Fibroblast of lung (primary cell): Measurements from ENCODE around the gene ZSWIM4.

Experiments used
- CTCF ChIP-seq, 2 donors: IDR thresholded peaks in 1 of 2; conservative IDR thresholded peaks in 1 of 2; 1 replicate in 1 of 2; 2 replicates in 1 of 2; pipeline ENCODE4 v1.5.1; 2011 to 2012; ENCODE audit warnings: low read length in 2 of 2, control low read depth in 1 of 2, inconsistent platforms in 1 of 2, low read depth in 1 of 2, mild to moderate bottlenecking in 1 of 2
- EZH2 ChIP-seq: IDR thresholded peaks from 2 replicates; pipeline ENCODE4 v1.5.1; 2012; ENCODE audit warnings: low read length, control low read depth, mild to moderate bottlenecking; ENCODE audit errors: missing control alignments

DNA sequence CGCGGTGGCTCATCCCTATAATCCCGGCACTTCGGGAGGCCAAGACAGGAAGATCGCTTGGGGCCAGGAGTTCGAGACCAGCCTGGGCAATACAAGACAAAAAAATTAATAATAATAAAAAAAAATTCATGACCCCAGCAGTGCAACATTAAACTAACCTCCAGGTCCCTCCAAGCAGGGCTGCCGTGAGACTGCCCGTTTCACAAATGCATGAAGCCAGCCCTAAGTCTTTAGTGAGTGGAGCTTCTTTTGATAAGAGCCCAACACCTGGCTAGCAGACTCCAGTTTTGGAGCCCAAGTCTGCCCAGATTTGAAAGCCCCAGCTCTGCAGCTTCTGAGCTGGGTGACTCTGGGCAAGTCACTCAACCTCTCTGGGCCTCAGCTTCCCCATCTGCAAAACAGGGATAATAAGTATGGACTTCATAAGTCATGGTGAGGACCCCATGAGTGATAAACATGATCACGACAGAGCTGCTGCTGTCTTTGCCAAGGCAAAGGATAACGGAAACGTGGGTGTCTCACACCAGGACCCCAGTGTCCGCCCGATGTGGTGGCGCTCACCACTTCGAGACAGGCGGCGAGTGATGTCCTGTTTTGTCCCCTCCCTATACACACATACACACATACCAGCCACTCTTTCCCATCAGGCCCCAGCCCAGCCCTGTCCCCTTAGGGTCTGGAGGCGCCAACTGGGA lies 43.3 kb downstream of the ZSWIM4 start:
- TF ChIP-seq CTCF (conservative IDR thresholded peaks at IDR 0.05 in 1 of 2, IDR thresholded peaks at IDR 0.05 in 1 of 2; ENCODE audit: low read depth in 1 of 2, low read length in 2 of 2) (no peak), EZH2 (no peak)
